Pancreas (tissue), 10 donors: Measurements from ENCODE around the gene OBSCN. TPM values are rescaled to one million over a fixed set of nuclear protein-coding genes. Genes with fewer than 3 reads are reported as not detected.

ENCODE experiments used
- ATAC-seq, 4 donors: fragments of 200-7000 bp; cut with Tn5 transposase; one replicate each; pipeline versions ENCODE4 v1.8.0 to v1.9.1; 2020; ENCODE audit warnings: mild to moderate bottlenecking in 4 of 4, moderate library complexity in 4 of 4
- DNase-seq, 6 donors: peaks; one replicate each; pipeline ENCODE4 v3.0.0-alpha.2; 2020
- FAIRE-seq: peaks from 2 replicates; lab custom pipeline; 2012; peaks lifted over from hg19 to GRCh38; lab: Jason Lieb, UNC
- H3K27ac ChIP-seq, 4 donors: fragments of 200-600 bp; sonication (generic); 1 replicate in 3 of 4; 2 replicates in 1 of 4; pipeline versions ENCODE4 v1.5.0 to v1.8.0; 2020
- H3K27me3 ChIP-seq, 4 donors: fragments of 200-600 bp; one replicate each; pipeline ENCODE4 v1.8.0; 2021
- H3K36me3 ChIP-seq, 3 donors: fragments of 200-600 bp; sonication (generic) in 1 of 3; one replicate each; pipeline versions ENCODE4 v1.5.0 to v1.8.0; 2020 to 2021
- H3K4me1 ChIP-seq, 3 donors: fragments of 200-600 bp; one replicate each; pipeline ENCODE4 v1.8.0; 2021
- H3K4me3 ChIP-seq, 4 donors: fragments of 200-600 bp; sonication (generic) in 2 of 4; one replicate each; pipeline versions ENCODE4 v1.5.0 to v1.8.0; 2020 to 2021
- H3K9me3 ChIP-seq, 4 donors: fragments of 200-600 bp; one replicate each; pipeline ENCODE4 v1.8.0; 2021
- CTCF ChIP-seq, 4 donors: fragments of 200-600 bp; sonication (generic) in 3 of 4; IDR thresholded peaks; one replicate each; pipeline versions ENCODE4 v1.5.0 to v1.8.0; 2021; ENCODE audit warnings: antibody characterized with exemption in 4 of 4
- WGBS, 2 donors: extraction: QIAGEN DNeasy Blood & Tissue Kit; methylation state at CpG; one replicate each; pipeline ENCODE4 v1.1.7; 2013; 5-methylcytosine and 5-hydroxymethylcytosine counted together
- intact Hi-C, 3 donors: fragments of 100-400 bp; cut with DNase I; formaldehyde crosslinking; loops; one replicate each; pipeline versions ENCODE4 v1.11.1 to v1.14.2; 2022
- polyA plus RNA-seq, 2 donors: library from polyadenylated mRNA; stranded (reverse); fragments of 200-250 nt; gene quantifications; one replicate each; pipeline ENCODE4 v1.2.3, GENCODE V29; 2013
- total RNA-seq, 6 donors: library from RNA; stranded (reverse); fragmentation: NEBNext Ultra II Directional in 4 of 6; extraction: Animal tissue kit (Norgen Biotek cat#: 25700) in 4 of 6; gene quantifications; one replicate each; pipeline versions ENCODE4 v1.2.1 to v1.2.4, GENCODE V29; 2021 to 2023
- donor health status: healthy with polysubstance abuse.
- donor health status: DM: no; HTN: no; CAD: no; lungs with moderate emphysema.
- donor health status: DM: no; HTN: no; CAD: no.
- donor health status: control.
- donor health status: control.
- donor health status: Bipolar disorder and iron deficiency.
- donor health status: DM: yes; HTN: yes; CAD: no.
- donor health status: DM: no; HTN: no; CAD: no.
- donor health status: DM: no; HTN: no; CAD: no.
- donor health status: DM: yes; HTN: yes; CAD: no.

Gene OBSCN
- total and polyA plus RNA-seq, 8 donors: 7.9 to 61.4 (median 11.3) TPM

- no peaks in the 10 kb centered on the region for H3K9me3 ChIP-seq
- H3K4me1 ChIP-seq: no peaks in the 10 kb centered on the region
- ATAC-seq (no peak), FAIRE-seq (no peak), DNase-seq (peak in 1 of 6 donors; percentile 60)
- no peak overlapping the region for H3K27ac ChIP-seq
- H3K36me3 ChIP-seq: no peaks in the 10 kb centered on the region
- no peak for TF ChIP-seq CTCF (IDR thresholded peaks at IDR 0.05)
- intact Hi-C loops: no loop called here
- H3K27me3 ChIP-seq: no peaks in the 10 kb centered on the region
- H3K4me3 ChIP-seq: no peak overlapping the region
- WGBS, 2 donors: 58 to 72% methylated on average over 15 of the region's 15 CpGs
Measured at GRCh38 chr1:228160201-228160761, 47.6 kb upstream of the OBSCN start.

GRCh38 chr1:228161362-228161761 is 46.5 kb upstream of the OBSCN start:
- Histone ChIP-seq H3K36me3 (no peaks in the 10 kb centered on the region), H3K4me1 (no peaks in the 10 kb centered on the region), H3K27me3 (no peaks in the 10 kb centered on the region), H3K27ac (no peak overlapping the region), H3K9me3 (no peaks in the 10 kb centered on the region), H3K4me3 (no peak overlapping the region)
- DNase-seq (peak in 1 of 6 donors; percentile 9), ATAC-seq (no peak), FAIRE-seq (no peak)
- intact Hi-C loops: no loop called here
- TF ChIP-seq CTCF (IDR thresholded peaks at IDR 0.05): no peak
- WGBS, 2 donors: 25 to 34% methylated on average over 7 of the region's 7 CpGs

DNA sequence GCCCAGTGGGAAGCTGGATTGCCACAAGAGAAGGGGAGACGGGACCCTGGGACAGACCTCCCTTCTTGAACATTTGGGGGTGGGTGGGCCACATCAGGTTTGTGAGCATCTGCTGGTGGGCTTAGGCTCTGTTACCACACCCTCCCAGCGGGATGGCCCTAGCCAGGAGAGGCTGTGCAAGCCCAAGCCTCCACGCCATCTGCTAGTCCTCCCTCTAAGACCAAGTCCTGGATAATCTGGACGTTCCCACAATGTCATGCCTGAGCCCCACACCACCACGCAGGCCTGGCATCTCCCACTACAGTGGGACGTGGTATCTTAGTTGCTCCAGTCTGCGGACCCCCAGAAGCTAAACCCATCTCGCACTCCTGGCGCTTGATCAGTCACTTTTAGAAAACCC is 46.0 kb upstream of the OBSCN start:
- no peak for FAIRE-seq
- Histone ChIP-seq H3K4me3 (no peak overlapping the region), H3K36me3 (no peaks in the 10 kb centered on the region), H3K27ac (peak overlapping the region in 1 of 4 donors; percentile 5), H3K4me1 (no peaks in the 10 kb centered on the region), H3K27me3 (no peaks in the 10 kb centered on the region), H3K9me3 (no peaks in the 10 kb centered on the region)
- no peak for ATAC-seq
- intact Hi-C loops: no loop called here
- no peak for TF ChIP-seq CTCF (IDR thresholded peaks at IDR 0.05)
- peak in 1 of 6 donors; percentile 58 for DNase-seq
- WGBS, 2 donors: 53 to 72% methylated on average over 9 of the region's 9 CpGs

DNA sequence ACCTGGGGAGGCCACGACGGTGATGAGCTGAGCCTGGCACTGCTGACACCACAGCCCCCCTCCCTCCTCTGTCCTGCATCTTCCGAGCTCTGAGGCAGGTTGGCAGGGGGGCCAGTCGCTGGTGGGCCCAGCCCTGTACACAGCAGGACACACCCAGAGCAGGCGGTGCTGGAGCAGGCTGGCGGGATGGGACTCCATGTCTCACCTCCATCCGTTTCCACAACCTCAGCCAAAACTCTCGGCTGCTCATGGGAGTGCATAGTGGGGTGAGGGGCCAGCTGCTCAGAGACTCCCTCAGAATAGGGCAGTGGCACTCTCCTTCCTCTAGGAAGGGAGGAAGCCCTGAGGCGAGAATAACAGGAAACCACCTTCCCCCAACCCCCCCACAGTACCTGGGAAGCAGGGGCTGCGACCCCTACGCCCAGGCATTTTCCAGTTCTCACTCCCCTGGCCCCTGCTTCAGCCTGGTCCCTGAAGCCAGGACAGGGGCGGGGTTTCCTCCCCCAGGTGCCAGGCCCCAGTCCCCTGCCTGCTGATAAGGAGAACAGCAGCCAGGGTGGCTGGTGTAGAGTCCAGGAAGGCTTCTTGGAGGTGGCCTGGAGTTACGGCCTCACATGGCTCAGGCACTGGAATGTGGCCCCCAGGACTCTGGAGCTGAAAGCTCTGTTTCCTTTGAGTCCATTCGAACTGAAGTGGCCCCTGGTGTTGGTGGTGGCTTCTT is 45.4 kb upstream of the OBSCN start:
- Histone ChIP-seq H3K27me3 (no peaks in the 10 kb centered on the region), H3K9me3 (no peaks in the 10 kb centered on the region), H3K27ac (peak overlapping the region; percentile 27 to 57 (median 42)), H3K4me1 (no peaks in the 10 kb centered on the region), H3K4me3 (no peak overlapping the region), H3K36me3 (no peaks in the 10 kb centered on the region)
- 25 to 32% methylated on average over 13 to 14 of the region's 14 CpGs for WGBS, 2 donors
- intact Hi-C loops: no loop called here
- FAIRE-seq: no peak
- no peak for TF ChIP-seq CTCF (IDR thresholded peaks at IDR 0.05)
- no peak for ATAC-seq
- peak in 3 of 6 donors; percentile 26 to 63 (median 40) for DNase-seq
